Measurements from ENCODE around the gene NACC2.

DNA sequence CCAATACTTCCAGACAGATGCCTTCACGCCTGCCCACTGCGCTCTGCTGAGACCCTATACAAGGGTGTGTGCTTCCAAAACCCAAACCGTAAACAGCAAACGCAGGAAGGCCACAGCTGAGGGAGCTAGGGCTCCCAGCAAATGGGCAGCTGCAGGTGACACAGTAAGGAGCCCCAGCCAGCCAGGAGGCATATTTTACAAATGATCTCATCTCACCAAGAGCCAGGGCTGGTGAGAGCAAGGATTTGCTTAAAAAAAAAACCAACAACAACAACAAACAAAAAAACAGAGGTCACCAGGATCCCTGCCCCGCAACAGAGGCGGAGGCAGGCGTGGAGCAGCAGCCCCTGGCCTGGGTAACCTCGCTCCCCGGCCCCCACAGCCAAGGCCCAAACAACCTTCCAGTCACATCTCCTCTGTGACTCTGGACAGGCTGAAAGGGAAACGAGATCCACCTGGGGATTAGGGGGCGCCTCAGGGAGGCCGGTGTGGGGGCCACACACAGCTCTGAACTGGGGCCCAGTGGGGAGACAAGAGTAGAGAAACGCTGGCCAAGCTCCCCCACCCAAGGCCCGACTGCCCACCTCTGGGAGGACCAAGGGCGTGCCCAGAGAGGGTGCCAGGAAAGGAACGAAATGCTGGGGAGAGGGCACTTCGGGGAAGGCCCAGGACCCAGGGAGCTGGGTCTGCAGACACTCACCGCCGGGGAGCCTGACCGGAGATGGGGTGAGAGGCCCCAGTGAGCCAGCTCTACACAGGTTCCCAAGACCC lies 3.3 kb downstream of the NACC2 start:
- no peak for TF ChIP-seq CTCF (IDR thresholded peaks at IDR 0.05 in 4 of 5, conservative IDR thresholded peaks at IDR 0.05 in 1 of 5)
- TF ChIP-seq POLR2A (IDR thresholded peaks at IDR 0.05), result peak; percentile 52 to 60

All from gastrocnemius medialis (tissue), 4 donors.